Neural cell (in vitro differentiated cells): Measurements from ENCODE around the gene STPG4. TPM values are rescaled to one million over a fixed set of nuclear protein-coding genes. Genes with fewer than 3 reads are reported as not detected.

Source experiments
- H2AFZ ChIP-seq: fragments of 200-600, 300-800 bp; sonication (generic), shearing (Covaris generic); 2 replicates; pipeline ENCODE4 v1.6.0; 2014; ENCODE audit warnings: low read depth, mild to moderate bottlenecking, antibody characterized with exemption, low read length, moderate library complexity
- H3F3A ChIP-seq: fragments of 200-600 bp; shearing (Covaris generic); 2 replicates; pipeline ENCODE4 v1.6.1; 2016; ENCODE audit warnings: mild to moderate bottlenecking, moderate library complexity, mixed read lengths, antibody characterized with exemption, low read length; ENCODE audit not compliant: insufficient read depth, poor library complexity, severe bottlenecking
- H3K27ac ChIP-seq: fragments of 200-600, 300-800 bp; sonication (generic), shearing (Covaris generic); 2 replicates; pipeline ENCODE4 v1.5.1; 2014; ENCODE audit warnings: mild to moderate bottlenecking, low read length, moderate library complexity
- H3K27me3 ChIP-seq: fragments of 300-800, 200-600 bp; sonication (generic), shearing (Covaris generic); 2 replicates; pipeline ENCODE4 v1.6.0; 2014; ENCODE audit warnings: mild to moderate bottlenecking, low read depth, low read length, moderate library complexity; ENCODE audit not compliant: insufficient read depth
- H3K36me3 ChIP-seq: fragments of 300-800, 200-600 bp; sonication (generic), shearing (Covaris generic); 2 replicates; pipeline ENCODE4 v1.5.1; 2014; ENCODE audit warnings: mild to moderate bottlenecking, antibody characterized with exemption, low read length, moderate library complexity; ENCODE audit not compliant: insufficient read depth
- H3K4me2 ChIP-seq: fragments of 300-800, 200-600 bp; sonication (generic), shearing (Covaris generic); 2 replicates; pipeline ENCODE4 v1.6.0; 2014; ENCODE audit warnings: mild to moderate bottlenecking, low read length
- H3K4me3 ChIP-seq: fragments of 300-800, 200-600 bp; sonication (generic), shearing (Covaris generic); 2 replicates; pipeline ENCODE4 v1.5.1; 2014; ENCODE audit warnings: mild to moderate bottlenecking, low read length, moderate library complexity
- H3K79me2 ChIP-seq: fragments of 200-600 bp; shearing (Covaris generic); replicated peaks from 2 replicates; pipeline ENCODE4 v1.6.0; 2014; ENCODE audit warnings: mild to moderate bottlenecking, low read length, moderate library complexity; ENCODE audit not compliant: insufficient read depth
- H3K9ac ChIP-seq: fragments of 300-800, 200-600 bp; sonication (generic), shearing (Covaris generic); 2 replicates; pipeline ENCODE4 v1.6.1; 2016; ENCODE audit warnings: mild to moderate bottlenecking, low read length, mixed read lengths
- H3K9me2 ChIP-seq: fragments of 200-600 bp; shearing (Covaris generic); 2 replicates; pipeline ENCODE4 v1.6.1; 2016; ENCODE audit warnings: mild to moderate bottlenecking, low read length, mixed read lengths; ENCODE audit not compliant: insufficient read depth
- H3K9me3 ChIP-seq: fragments of 200-600, 300-800 bp; sonication (generic), shearing (Covaris generic); 2 replicates; pipeline ENCODE4 v1.6.1; 2016; ENCODE audit warnings: mild to moderate bottlenecking, mixed run types, low read length, moderate library complexity, mixed read lengths
- H4K20me1 ChIP-seq: fragments of 200-600 bp; shearing (Covaris generic); 2 replicates; pipeline ENCODE4 v1.6.1; 2016; ENCODE audit warnings: mild to moderate bottlenecking, mixed run types; ENCODE audit not compliant: insufficient read depth
- CTCF ChIP-seq: fragments of 450-650 bp; IDR thresholded peaks from 2 replicates; pipeline ENCODE4 v1.5.1; 2014; ENCODE audit warnings: antibody characterized with exemption, mild to moderate bottlenecking, moderate library complexity; ENCODE audit not compliant: poor library complexity, severe bottlenecking
- EP300 ChIP-seq: fragments of 450-650 bp; conservative IDR thresholded peaks from 2 replicates; pipeline ENCODE4 v1.6.1; 2014; ENCODE audit warnings: antibody characterized with exemption, mild to moderate bottlenecking, moderate library complexity; ENCODE audit not compliant: poor library complexity, severe bottlenecking
- EZH2 ChIP-seq: fragments of 200-600, 300-800 bp; shearing (Covaris generic), sonication (generic); IDR thresholded peaks from 2 replicates; pipeline ENCODE4 v1.6.1; 2014; ENCODE audit warnings: antibody characterized with exemption, low read length, borderline replicate concordance, mild to moderate bottlenecking; ENCODE audit not compliant: insufficient read depth, poor library complexity, severe bottlenecking
- MXI1 ChIP-seq: fragments of 450-650 bp; conservative IDR thresholded peaks from 2 replicates; pipeline ENCODE4 v1.6.1; 2014; ENCODE audit warnings: antibody characterized with exemption, mild to moderate bottlenecking; ENCODE audit not compliant: poor library complexity, severe bottlenecking
- POLR2AphosphoS5 ChIP-seq: IDR thresholded peaks from 2 replicates; pipeline ENCODE4 v1.6.1; 2012
- RAD21 ChIP-seq: fragments of 450-650 bp; conservative IDR thresholded peaks from 2 replicates; pipeline ENCODE4 v1.6.1; 2014; ENCODE audit warnings: antibody characterized with exemption, mild to moderate bottlenecking, moderate library complexity
- SMC3 ChIP-seq: fragments of 450-650 bp; conservative IDR thresholded peaks from 2 replicates; pipeline ENCODE4 v1.6.1; 2014; ENCODE audit warnings: antibody characterized with exemption, mild to moderate bottlenecking, moderate library complexity; ENCODE audit not compliant: poor library complexity
- TAF1 ChIP-seq: IDR thresholded peaks from 2 replicates; pipeline ENCODE4 v1.6.1; 2012; ENCODE audit warnings: low read depth
- polyA plus RNA-seq: library from polyadenylated mRNA; depleted of rRNA; stranded (reverse); fragments of >200 nt; gene quantifications from 2 replicates; pipeline ENCODE4 v1.2.3, GENCODE V29; 2014
- TF ChIP-seq, protein P1 (sequence below): IDR thresholded peaks from 2 replicates; pipeline ENCODE4 v1.6.1; 2012; ENCODE audit warnings: borderline replicate concordance

Gene STPG4
- polyA plus RNA-seq, 1 donor from 2014 or later = not detected

DNA sequence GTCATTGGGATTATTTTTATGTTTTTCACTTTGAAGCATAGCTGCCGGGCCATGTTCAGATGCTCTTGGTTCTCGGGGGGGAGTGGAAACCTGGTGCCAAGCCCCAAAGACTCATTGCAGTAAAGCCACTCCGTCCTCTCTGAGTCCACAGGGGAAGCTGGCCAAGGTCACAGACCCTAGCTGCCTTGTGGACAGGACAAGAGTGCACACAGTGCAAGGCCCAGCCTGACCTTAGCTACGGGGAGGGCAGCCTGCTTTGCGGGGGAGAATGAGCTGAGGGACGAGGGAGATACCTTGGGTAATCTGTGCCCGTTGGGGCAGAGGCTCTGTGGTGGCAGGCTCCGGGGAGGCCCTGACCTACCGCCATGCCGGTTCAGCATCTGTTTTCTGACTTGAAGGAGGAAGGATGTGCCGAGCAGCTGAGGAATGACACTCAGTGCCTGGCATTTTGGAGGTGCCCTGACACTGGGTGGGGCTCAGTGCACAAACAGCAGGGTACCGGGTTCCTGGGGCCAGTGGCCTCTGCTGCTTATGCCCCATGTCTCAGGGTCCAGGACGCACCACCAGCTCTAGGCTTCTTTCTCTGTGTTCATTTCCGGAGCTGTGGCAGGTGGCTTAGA lies 87.2 kb downstream of the STPG4 start:
- no peaks in the 10 kb centered on the region for H3K27me3 ChIP-seq
- H3K9me2 ChIP-seq = no peaks in the 10 kb centered on the region
- H3K27ac ChIP-seq = no peak overlapping the region
- H3K79me2 ChIP-seq = no peaks in the 10 kb centered on the region
- no peak overlapping the region for H3K9ac ChIP-seq
- no peaks in the 10 kb centered on the region for H3K9me3 ChIP-seq
- H2AFZ ChIP-seq = no peak overlapping the region
- no peak overlapping the region for H3K4me2 ChIP-seq
- no peak for TF ChIP-seq TAF1
- TF ChIP-seq EP300 = no peak
- TF ChIP-seq POLR2AphosphoS5 = no peak
- no peak for TF ChIP-seq CTCF
- TF ChIP-seq MXI1 = no peak
- TF ChIP-seq, protein P1, sequence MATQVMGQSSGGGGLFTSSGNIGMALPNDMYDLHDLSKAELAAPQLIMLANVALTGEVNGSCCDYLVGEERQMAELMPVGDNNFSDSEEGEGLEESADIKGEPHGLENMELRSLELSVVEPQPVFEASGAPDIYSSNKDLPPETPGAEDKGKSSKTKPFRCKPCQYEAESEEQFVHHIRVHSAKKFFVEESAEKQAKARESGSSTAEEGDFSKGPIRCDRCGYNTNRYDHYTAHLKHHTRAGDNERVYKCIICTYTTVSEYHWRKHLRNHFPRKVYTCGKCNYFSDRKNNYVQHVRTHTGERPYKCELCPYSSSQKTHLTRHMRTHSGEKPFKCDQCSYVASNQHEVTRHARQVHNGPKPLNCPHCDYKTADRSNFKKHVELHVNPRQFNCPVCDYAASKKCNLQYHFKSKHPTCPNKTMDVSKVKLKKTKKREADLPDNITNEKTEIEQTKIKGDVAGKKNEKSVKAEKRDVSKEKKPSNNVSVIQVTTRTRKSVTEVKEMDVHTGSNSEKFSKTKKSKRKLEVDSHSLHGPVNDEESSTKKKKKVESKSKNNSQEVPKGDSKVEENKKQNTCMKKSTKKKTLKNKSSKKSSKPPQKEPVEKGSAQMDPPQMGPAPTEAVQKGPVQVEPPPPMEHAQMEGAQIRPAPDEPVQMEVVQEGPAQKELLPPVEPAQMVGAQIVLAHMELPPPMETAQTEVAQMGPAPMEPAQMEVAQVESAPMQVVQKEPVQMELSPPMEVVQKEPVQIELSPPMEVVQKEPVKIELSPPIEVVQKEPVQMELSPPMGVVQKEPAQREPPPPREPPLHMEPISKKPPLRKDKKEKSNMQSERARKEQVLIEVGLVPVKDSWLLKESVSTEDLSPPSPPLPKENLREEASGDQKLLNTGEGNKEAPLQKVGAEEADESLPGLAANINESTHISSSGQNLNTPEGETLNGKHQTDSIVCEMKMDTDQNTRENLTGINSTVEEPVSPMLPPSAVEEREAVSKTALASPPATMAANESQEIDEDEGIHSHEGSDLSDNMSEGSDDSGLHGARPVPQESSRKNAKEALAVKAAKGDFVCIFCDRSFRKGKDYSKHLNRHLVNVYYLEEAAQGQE = no peak
- TF ChIP-seq EZH2 = no peak
- no peak for TF ChIP-seq RAD21
- no peak for TF ChIP-seq SMC3
- no peaks in the 10 kb centered on the region for H4K20me1 ChIP-seq
- H3K4me3 ChIP-seq = no peak overlapping the region
- H3F3A ChIP-seq = no peaks in the 10 kb centered on the region
- H3K36me3 ChIP-seq = no peaks in the 10 kb centered on the region

- no peaks in the 10 kb centered on the region for H3K9me3 ChIP-seq
- H4K20me1 ChIP-seq = no peaks in the 10 kb centered on the region
- no peaks in the 10 kb centered on the region for H3F3A ChIP-seq
- H3K79me2 ChIP-seq = no peaks in the 10 kb centered on the region
- H3K9ac ChIP-seq = no peak overlapping the region
- H3K27ac ChIP-seq = no peak overlapping the region
- no peaks in the 10 kb centered on the region for H3K9me2 ChIP-seq
- no peak overlapping the region for H2AFZ ChIP-seq
- no peaks in the 10 kb centered on the region for H3K36me3 ChIP-seq
- no peaks in the 10 kb centered on the region for H3K27me3 ChIP-seq
- H3K4me3 ChIP-seq = no peak overlapping the region
- TF ChIP-seq MXI1 (no peak), POLR2AphosphoS5 (no peak), EP300 (no peak), TAF1 (no peak), EZH2 (no peak), CTCF (no peak), RAD21 (no peak), SMC3 (no peak)
- TF ChIP-seq, protein P1 = no peak
- no peak overlapping the region for H3K4me2 ChIP-seq
Observed at GRCh38 chr2:47065771-47066380, 89.2 kb downstream of the STPG4 start.
